Neuron (in vitro differentiated cells): ENCODE data around the gene CDH19.
"Not testable (repeated sequence)": the region's sequence is repeated elsewhere in the genome, so short reads cannot be mapped to it uniquely, and the experiment has no call there.

Experiments
- H2AFZ ChIP-seq: one replicate; pipeline ENCODE4 v1.6.1; 2013; ENCODE audit warnings: low read depth, mild to moderate bottlenecking, inconsistent platforms, low read length, moderate library complexity
- H3K27me3 ChIP-seq: one replicate; pipeline ENCODE4 v1.6.1; 2013; ENCODE audit warnings: low read length; ENCODE audit not compliant: insufficient read depth
- H3K36me3 ChIP-seq: one replicate; pipeline ENCODE4 v1.6.1; 2013; ENCODE audit warnings: low read length; ENCODE audit not compliant: insufficient read depth
- H3K4me1 ChIP-seq: one replicate; pipeline ENCODE4 v1.6.1; 2013; ENCODE audit warnings: low read length; ENCODE audit not compliant: insufficient read depth
- H3K4me3 ChIP-seq: 2 replicates; pipeline ENCODE4 v1.5.1; 2013; ENCODE audit warnings: mild to moderate bottlenecking, low read length, moderate library complexity
- H3K9me3 ChIP-seq: one replicate; pipeline ENCODE4 v1.6.1; 2013; ENCODE audit warnings: low read length

The CDH19 gene

GRCh38 chr18:66506178-66506577 is 97.7 kb downstream of the CDH19 start:
- Histone ChIP-seq H3K27me3 (no peaks in the 10 kb centered on the region), H3K9me3 (no peaks in the 10 kb centered on the region), H3K4me1 (peaks cover 4% of the 10 kb centered on the region), H2AFZ (no peak overlapping the region), H3K36me3 (no peaks in the 10 kb centered on the region), H3K4me3 (no peak overlapping the region)

DNA sequence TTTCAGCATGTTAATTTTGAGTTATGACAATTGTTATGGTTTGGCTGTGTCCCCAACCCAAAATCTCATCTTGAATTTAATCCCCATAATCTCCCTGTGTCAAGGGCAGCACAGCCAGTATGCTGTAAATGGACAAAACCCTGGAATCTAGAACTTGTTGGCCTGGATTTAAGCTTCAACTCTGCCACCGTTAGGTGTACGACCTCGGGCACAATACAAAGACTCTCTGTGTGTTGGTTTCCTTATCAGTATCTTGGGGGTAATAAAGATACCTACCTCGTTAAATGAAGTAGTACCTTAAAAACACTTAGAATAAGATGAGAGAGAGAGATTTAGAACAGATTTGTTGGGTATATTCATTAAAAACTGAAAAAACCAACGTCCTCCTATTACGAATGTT is 106.5 kb downstream of the CDH19 start:
- no peaks in the 10 kb centered on the region for H3K36me3 ChIP-seq
- H3K27me3 ChIP-seq: no peaks in the 10 kb centered on the region
- H3K9me3 ChIP-seq: no peaks in the 10 kb centered on the region
- H3K4me3 ChIP-seq: no peak overlapping the region
- H2AFZ ChIP-seq: no peak overlapping the region
- peaks cover 6% of the 10 kb centered on the region for H3K4me1 ChIP-seq

DNA sequence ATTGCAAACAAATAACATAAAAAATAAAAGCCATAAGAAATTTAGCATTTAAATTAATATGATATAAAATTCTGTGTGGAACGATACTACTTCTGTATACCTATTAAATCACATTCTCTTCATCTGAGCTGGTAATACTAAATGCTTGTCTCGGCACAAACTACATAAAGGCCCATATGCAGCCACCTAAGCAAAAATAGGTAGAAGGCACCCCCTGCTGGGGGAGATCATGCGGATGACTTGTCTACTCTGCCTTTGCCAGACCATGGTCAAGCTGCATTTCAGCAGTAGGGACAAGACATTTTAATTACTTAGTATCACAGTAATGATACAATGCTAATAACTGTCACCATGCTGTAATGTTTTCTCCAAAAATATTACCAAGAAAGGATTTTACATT is 108.0 kb downstream of the CDH19 start:
- H3K27me3 ChIP-seq: no peaks in the 10 kb centered on the region
- no peaks in the 10 kb centered on the region for H3K9me3 ChIP-seq
- H2AFZ ChIP-seq: no peak overlapping the region
- no peak overlapping the region for H3K4me3 ChIP-seq
- no peaks in the 10 kb centered on the region for H3K36me3 ChIP-seq
- no peaks in the 10 kb centered on the region for H3K4me1 ChIP-seq

DNA sequence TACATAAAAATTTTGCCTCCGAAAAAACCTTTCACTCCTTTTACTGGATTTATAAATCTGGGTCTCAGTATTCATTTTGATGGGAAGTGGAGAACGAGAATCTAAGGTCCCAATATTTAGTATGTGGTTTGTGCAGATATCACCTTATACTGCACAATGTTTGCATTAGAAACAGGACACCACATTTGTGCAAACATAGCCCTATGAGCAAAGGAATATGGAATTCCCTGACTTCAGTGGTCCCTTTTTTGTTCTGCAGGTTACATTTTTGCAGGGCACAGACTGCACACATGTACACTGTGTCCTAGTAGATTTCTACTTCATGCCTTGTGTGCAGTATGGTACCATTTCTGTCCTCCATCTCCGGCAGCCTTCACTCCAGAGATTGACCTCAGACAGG is 130.0 kb downstream of the CDH19 start:
- no peaks in the 10 kb centered on the region for H3K4me1 ChIP-seq
- H3K4me3 ChIP-seq: no peak overlapping the region
- H2AFZ ChIP-seq: no peak overlapping the region
- no peaks in the 10 kb centered on the region for H3K36me3 ChIP-seq
- H3K27me3 ChIP-seq: no peaks in the 10 kb centered on the region
- H3K9me3 ChIP-seq: no peaks in the 10 kb centered on the region

DNA sequence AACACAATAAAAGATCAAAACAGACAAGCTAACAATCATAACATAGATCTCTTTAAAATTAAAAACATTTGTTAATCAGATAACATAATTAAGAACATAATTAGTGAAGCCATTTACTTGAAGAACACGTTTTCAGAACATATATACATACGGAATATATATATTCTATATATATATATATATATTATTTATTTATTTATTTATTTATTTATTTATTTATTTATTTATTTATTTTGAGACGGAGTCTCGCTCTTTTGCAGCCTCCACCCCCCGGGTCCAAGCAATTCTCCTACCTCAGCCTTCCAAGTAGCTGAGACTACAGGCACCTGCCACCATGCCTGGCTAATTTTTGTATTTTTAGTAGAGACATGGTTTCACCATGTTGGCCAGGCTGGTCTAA is 137.7 kb downstream of the CDH19 start:
- not testable (repeated sequence) for H3K9me3 ChIP-seq, H3K27me3 ChIP-seq, H3K4me1 ChIP-seq, H3K36me3 ChIP-seq, H3K4me3 ChIP-seq, H2AFZ ChIP-seq

- Histone ChIP-seq H3K36me3 (no peaks in the 10 kb centered on the region), H3K4me1 (no peaks in the 10 kb centered on the region), H2AFZ (no peak overlapping the region), H3K27me3 (no peaks in the 10 kb centered on the region), H3K4me3 (no peak overlapping the region), H3K9me3 (no peaks in the 10 kb centered on the region)
Observed at GRCh38 chr18:66461344-66461743, 142.5 kb downstream of the CDH19 start.

GRCh38 chr18:66457245-66457644 is 146.6 kb downstream of the CDH19 start:
- no peaks in the 10 kb centered on the region for H3K9me3 ChIP-seq
- no peak overlapping the region for H3K4me3 ChIP-seq
- no peak overlapping the region for H2AFZ ChIP-seq
- H3K27me3 ChIP-seq: no peaks in the 10 kb centered on the region
- no peaks in the 10 kb centered on the region for H3K4me1 ChIP-seq
- H3K36me3 ChIP-seq: no peaks in the 10 kb centered on the region
